Stimulated activated naive CD4-positive, alpha-beta T cell (primary cell): ENCODE data around the gene SLC25A36.
"Not testable (repeated sequence)": the region's sequence is repeated elsewhere in the genome, so short reads cannot be mapped to it uniquely, and the experiment has no call there.

ENCODE experiments used
- DNase-seq, 6 experiments: peaks; one replicate each; lab custom pipeline; 2025; lab: John Stamatoyannopoulos, UW

The SLC25A36 gene

DNA sequence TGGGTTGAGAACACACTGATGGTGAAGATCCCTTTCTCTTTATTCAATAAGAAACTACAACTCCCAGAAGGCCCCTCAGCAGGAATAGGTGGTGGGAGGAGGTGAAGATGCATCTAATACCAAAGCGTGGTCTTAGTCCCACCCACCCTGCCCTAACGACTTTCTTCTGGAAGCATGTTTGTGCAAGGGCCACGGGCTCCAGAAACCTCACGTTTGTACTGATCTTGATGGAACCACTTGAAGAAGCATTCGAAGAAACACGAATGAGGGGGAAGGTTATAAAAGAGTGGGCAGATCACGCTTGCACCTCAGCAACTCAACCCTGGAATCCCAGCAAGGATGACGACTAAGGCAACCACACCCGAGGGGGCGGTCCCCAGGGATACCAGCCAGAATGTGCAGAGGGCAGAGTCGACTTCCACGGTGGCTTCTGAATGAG is 10.6 kb upstream of the SLC25A36 start:
- DNase-seq, result no peak

DNA sequence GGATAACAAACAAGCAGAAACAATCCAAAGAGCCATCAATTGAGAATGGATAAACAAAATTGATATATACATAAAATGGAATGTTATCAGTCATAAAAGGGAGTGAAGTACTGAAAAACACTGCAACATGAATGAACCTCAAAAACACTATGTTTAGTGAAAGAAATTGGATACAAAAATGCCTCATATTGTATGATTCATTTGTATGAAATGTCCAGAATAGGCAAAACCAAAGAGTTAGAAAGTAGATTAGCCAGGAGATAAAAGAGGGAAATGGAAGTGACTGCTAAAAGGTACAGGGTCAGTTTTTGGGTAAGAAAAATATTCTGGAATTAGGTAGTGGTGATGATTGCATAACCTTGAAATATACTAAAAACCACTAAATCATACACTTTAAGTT is 9.8 kb upstream of the SLC25A36 start:
- no peak for DNase-seq

DNA sequence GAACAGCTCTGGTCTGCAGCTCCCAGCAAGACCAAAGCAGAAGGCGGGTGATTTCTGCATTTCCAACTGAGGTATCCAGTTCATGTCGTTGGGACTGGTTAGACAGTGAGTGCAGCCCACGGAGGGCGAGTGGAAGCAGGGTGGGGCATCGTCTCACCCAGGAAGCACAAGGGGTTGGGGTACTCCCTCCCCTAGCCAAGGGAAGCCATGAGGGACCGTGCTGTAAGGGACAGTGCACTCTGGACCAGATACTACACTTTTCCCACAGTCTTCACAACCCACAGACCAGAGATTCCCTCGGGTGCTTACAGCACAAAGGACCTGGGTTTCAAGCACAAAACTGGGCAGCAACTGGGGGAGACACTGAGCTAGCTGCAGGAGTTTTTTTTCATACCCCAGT is 8.5 kb upstream of the SLC25A36 start:
- DNase-seq, result no peak

DNA sequence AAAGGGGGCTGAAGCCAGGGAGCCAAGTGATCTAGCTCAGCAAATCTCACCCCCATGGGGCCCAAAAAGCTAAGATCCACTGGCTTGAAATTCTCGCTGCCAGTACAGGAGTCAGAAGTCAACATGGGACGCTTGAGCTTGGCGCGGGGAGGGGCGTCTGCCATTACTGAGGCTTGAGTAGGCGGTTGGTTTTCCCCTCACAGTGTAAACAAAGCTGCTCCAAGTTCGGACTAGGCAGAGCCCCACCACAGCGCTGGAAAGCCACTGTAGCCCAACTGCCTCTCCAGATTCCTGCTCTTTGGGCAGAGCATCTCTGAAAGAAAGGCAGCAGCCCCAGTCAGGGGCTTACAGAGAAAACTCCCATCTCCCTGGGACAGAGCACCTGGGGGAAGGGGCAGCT is 8.1 kb upstream of the SLC25A36 start:
- no peak for DNase-seq

DNA sequence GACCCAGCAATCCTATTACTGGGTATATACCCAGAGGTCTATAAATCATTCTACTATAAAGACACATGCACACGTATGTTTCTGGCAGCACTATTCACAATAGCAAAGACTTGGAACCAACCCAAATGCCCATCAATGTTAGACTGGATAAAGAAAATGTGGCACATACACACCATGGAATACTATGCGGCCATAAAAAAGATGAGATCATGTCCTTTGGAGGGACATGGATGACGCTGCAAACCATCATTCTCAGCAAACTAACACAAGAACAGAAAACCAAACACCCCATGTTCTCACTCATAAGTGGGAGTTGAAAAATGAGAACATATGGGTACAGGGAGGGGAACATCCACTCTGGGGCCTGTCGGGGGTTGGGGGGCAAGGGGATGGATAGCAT is 2.3 kb upstream of the SLC25A36 start:
- DNase-seq, result not testable (repeated sequence)

- no peak for DNase-seq
Measured at GRCh38 chr3:140941090-140941433, 574 bp upstream of the SLC25A36 start.

DNA sequence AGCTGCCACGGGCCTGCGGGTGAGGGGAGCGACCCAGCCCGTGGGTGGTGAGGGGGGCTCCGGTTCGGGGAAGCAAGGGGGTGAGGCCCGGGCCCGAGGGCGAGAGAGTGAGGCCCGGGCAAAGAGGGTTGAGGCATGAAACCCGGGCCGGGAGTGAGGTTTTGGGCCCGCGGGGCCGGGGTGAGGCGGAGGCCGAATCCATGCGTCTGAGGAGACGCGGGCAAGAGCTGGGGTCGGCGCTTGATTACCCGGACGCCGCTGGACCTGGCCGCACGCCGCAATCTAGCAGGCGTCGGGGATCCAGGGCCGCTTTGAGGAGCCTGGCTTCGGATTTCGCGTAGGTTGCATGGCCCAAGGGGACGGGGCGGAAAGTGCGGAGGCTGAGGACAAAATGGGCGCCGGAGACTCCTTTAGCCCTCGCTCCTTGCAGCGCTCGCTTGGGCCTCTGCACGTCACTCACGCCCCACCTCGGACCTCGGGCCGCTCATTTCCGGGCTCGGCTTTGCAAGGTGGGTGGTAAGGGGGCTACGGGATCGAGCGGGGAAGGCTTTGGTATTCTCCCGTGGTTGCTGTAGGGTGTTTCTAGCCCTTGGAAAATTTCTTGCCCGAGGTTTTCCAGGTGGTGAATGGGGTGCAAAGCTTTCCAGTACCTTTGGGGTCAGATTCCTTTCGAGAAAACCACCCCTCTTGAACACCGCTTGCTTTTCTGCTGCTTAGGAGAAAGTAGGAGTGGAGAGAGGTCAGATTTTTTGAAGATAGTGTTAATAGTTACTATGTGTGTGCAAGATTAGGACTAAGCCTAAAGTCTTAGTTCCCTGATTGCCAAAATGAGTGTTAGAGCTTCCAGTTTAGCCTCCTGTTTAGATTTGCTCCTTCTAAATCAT is 827 bp downstream of the SLC25A36 start:
- DNase-seq, result peak in 3 of 6 experiments; percentile 19 to 70 (median 39)

- DNase-seq, result no peak
Measured at GRCh38 chr3:140943781-140944552, 2.3 kb downstream of the SLC25A36 start.

- no peak for DNase-seq
Measured at GRCh38 chr3:140948460-140949249, 7.0 kb downstream of the SLC25A36 start.

DNA sequence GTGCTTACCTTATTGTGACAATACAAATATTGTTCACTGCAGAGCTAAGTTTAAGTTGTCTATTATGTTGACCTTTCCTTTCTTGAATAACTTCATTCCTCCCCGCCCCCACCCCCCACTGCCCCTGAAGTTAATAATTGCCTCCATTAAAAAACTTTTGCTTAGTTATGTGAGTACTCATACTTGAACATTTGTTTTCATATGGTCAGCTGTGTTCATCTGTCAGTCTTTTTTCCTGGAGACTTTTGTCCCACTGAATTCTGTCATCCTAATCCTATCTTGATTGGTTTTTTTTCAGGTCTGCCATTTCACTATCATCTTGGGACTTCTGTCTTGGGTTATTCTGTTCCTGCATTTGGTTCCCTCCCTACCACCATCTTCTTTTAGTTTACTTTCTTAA is 8.5 kb downstream of the SLC25A36 start:
- no peak for DNase-seq

DNA sequence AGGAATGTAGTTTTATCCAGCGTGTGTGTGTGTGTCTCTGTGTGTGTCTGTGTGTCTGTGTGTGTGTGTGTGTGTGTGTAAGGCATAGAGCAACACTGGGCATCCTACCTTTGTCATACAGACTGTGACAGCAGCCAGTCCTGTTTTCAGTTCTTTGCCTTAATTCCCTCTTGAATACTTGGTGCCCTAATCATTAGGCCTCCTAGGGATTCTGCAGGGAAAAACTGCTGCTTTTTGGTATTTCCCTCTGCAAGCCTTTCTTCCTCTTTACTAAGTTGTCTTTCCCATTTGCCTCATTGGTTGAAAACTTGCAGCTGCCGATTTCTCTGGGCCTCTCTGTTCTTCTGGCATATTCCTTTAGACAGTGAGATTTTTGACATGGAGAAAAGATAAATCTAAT is 9.2 kb downstream of the SLC25A36 start:
- no peak for DNase-seq

DNA sequence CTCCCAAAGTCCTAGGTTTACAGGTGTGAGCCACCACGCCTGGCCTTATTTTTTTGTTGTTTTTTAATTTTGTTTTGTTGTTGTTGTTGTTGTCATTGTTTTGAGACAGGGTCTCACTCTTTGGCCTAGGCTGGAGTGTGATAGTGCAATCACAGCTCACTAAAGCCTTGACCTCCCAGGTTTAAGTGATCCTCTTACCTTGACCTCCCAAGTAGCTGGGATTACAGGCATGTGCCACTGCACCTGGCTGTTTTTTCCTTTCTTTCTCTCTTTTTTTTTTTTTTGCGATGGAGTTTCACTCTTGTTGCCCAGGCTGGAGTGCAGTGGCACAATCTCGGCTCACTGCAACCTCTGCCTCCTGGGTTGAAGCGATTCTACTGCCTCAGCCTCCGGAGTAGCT is 10.1 kb downstream of the SLC25A36 start:
- DNase-seq, result not testable (repeated sequence)

- no peak for DNase-seq
Measured at GRCh38 chr3:140953028-140953960, 11.7 kb downstream of the SLC25A36 start.

- no peak for DNase-seq
Measured at GRCh38 chr3:140954576-140954975, 12.9 kb downstream of the SLC25A36 start.

- DNase-seq, result no peak
Measured at GRCh38 chr3:140955645-140956044, 14.0 kb downstream of the SLC25A36 start.

GRCh38 chr3:140956058-140956835 is 14.6 kb downstream of the SLC25A36 start:
- no peak for DNase-seq

DNA sequence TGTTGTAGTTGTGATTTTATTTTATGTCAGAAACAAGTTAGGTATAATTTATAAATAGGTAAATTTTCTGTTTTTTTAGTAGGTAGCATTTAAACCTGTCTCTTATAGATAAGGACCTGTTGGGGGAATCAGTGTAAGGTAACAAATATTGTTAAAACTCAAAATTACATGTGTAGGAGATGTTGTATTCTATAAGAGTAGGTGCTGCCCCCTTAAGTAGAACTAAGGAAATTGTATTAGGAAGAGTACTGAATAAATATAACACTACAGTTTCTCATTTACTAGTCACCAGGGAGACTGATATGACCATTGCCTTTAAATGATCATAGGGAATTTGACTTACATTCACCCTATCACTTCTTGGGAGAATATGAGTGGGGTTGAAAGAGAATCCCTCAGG is 31.2 kb downstream of the SLC25A36 start:
- DNase-seq, result peak in 1 of 6 experiments; percentile 10

- peak in 1 of 6 experiments; percentile 13 for DNase-seq
Measured at GRCh38 chr3:140974900-140975299, 33.3 kb downstream of the SLC25A36 start.

DNA sequence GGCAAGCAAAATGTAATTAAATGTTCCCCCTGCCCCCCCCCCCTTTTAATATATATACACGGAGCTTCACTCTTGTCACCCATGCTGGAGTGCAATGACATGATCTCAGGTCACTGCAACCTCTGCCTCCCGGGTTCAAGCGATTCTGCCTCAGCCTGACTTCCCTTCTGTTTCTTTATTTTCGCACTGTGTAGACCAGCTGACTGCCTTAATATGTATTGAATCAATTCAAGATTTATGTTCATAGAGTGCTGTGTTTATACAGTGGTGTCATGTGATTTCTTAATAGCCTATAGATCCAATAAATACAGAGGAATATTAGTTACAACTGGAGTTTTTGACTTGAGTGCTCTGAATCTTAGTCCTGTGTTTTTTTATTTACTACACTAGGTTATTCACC is 39.0 kb downstream of the SLC25A36 start:
- no peak for DNase-seq

DNA sequence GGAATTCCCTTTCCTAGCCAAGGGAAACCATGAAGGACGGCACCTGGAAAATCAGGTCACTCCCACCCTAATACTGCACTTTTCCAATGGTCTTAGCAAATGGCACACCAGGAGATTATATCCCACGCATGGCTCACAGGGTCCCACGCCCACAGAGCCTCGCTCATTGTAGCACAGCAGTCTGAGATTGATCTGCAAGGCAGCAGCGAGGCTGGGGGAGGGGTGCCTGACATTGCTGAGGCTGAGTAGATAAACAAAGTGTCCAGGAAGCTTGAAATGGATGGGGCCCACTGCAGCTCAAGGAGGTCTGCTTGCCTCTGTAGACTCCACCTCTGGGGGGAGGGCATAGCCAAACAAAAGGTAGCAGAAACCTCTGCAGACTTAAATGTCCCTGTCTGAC is 46.2 kb downstream of the SLC25A36 start:
- DNase-seq, result not testable (repeated sequence)
